ENCODE results near the gene GET3. TPM values are rescaled to one million over a fixed set of nuclear protein-coding genes. Genes with fewer than 3 reads are reported as not detected.
A peak's percentile ranks its signal among the peaks of the same experiment; 100 is the strongest.

The GET3 gene
- total and polyA plus RNA-seq, 2 donors (not counting 1 experiment from before 2014, with no cell fraction given): 37.2 to 61.7 TPM

GRCh38 chr19:12694641-12695040, 42.7 kb upstream of the GET3 start:
- 94% methylated on average over 16 of the region's 16 CpGs for WGBS (ENCODE audit: insufficient coverage)
- Mint-ChIP-seq H3K4me1 (peaks cover 10% of the 10 kb centered on the region), H3K9me3 (ENCODE audit: insufficient read depth) (no peaks in the 10 kb centered on the region), H3K4me3 (no peak overlapping the region), H3K27me3 (no peaks in the 10 kb centered on the region), H3K27ac (no peak overlapping the region)
- DNase-seq (no peak), ATAC-seq (ENCODE audit: low read depth) (no peak)
- POLR2A ChIA-PET: interaction anchor here (0.6 to 1.4 kb wide), 2 partner anchors 13 to 28 kb away, joined by 4 to 8 read pairs; no protein-coding TSS in a partner anchor
- no peaks in the 10 kb centered on the region for H3K79me2 ChIP-seq (ENCODE audit: control insufficient read depth, insufficient read depth, low read length)
- H3K4me1 ChIP-seq (ENCODE audit: control insufficient read depth in 2 of 2, insufficient read depth in 2 of 2, low read length in 2 of 2): peaks cover 13 to 17% of the 10 kb centered on the region in 2 donors
- no peak for TF ChIP-seq CTCF (IDR thresholded peaks at IDR 0.05)
- no peak for TF ChIP-seq EZH2 (IDR thresholded peaks at IDR 0.05; ENCODE audit: borderline replicate concordance, insufficient read depth, low read depth, low read length, poor library complexity, severe bottlenecking)
- no peaks in the 10 kb centered on the region for H4K20me1 ChIP-seq (ENCODE audit: control insufficient read depth, insufficient read depth, low read length, poor library complexity, severe bottlenecking)
- CTCF ChIA-PET: interaction anchor here (0.5 to 3.5 kb wide), 2 partner anchors 17 to 69 kb away, joined by 5 to 16 read pairs; no protein-coding TSS in a partner anchor
- no peak overlapping the region for H3K27ac ChIP-seq (ENCODE audit: low read length in 2 of 2)
- H3K4me3 ChIP-seq (ENCODE audit: control extremely low read depth in 1 of 5, extremely low read depth in 1 of 5, insufficient read depth in 1 of 5, low read depth in 2 of 5, low read length in 4 of 5): no peak overlapping the region
- H3K9ac ChIP-seq (ENCODE audit: low read length): no peak overlapping the region
- intact Hi-C loops (cut with micrococcal nuclease): no loop called here
- H3K36me3 ChIP-seq (replicated peaks in 1 of 2; ENCODE audit: control extremely low read depth in 1 of 2, control insufficient read depth in 1 of 2, extremely low read depth in 1 of 2, insufficient read depth in 2 of 2, low read length in 1 of 2): no peaks in the 10 kb centered on the region
- H3K27me3 ChIP-seq (replicated peaks in 1 of 4; ENCODE audit: control extremely low read depth in 1 of 4, control insufficient read depth in 3 of 4, insufficient read depth in 4 of 4, low read length in 3 of 4): no peaks in the 10 kb centered on the region
- H3K9me3 ChIP-seq (ENCODE audit: control extremely low read depth in 1 of 3, control insufficient read depth in 2 of 3, insufficient read depth in 1 of 3, low read length in 2 of 3): no peaks in the 10 kb centered on the region
- no peak overlapping the region for H2AFZ ChIP-seq (ENCODE audit: insufficient read depth, low read depth, low read length, poor library complexity, severe bottlenecking)
- no peak overlapping the region for H3K4me2 ChIP-seq (replicated peaks; ENCODE audit: low read depth, low read length, poor library complexity, severe bottlenecking)

GRCh38 chr19:12695096-12695495, 42.2 kb upstream of the GET3 start:
- no peak overlapping the region for H3K27ac Mint-ChIP-seq
- ChIA-PET POLR2A (interaction anchor here (0.6 to 2.6 kb wide), 3 partner anchors 13 to 28 kb away, joined by 4 to 12 read pairs (median 8); partner anchors contain the start of gene DHPS), CTCF (interaction anchor here (0.6 to 3.5 kb wide), 5 partner anchors 18 to 131 kb away, joined by 3 to 16 read pairs (median 4); no protein-coding TSS in a partner anchor)
- Histone ChIP-seq H3K27ac (ENCODE audit: low read length in 2 of 2) (no peak overlapping the region), H3K4me2 (replicated peaks; ENCODE audit: low read depth, low read length, poor library complexity, severe bottlenecking) (no peak overlapping the region), H3K27me3 (replicated peaks in 1 of 4; ENCODE audit: control extremely low read depth in 1 of 4, control insufficient read depth in 3 of 4, insufficient read depth in 4 of 4, low read length in 3 of 4) (no peaks in the 10 kb centered on the region), H3K9me3 (ENCODE audit: control extremely low read depth in 1 of 3, control insufficient read depth in 2 of 3, insufficient read depth in 1 of 3, low read length in 2 of 3) (no peaks in the 10 kb centered on the region), H3K4me1 (ENCODE audit: control insufficient read depth in 2 of 2, insufficient read depth in 2 of 2, low read length in 2 of 2) (peaks cover 13 to 17% of the 10 kb centered on the region in 2 donors), H2AFZ (ENCODE audit: insufficient read depth, low read depth, low read length, poor library complexity, severe bottlenecking) (no peak overlapping the region), H3K9ac (ENCODE audit: low read length) (no peak overlapping the region), H3K36me3 (replicated peaks in 1 of 2; ENCODE audit: control extremely low read depth in 1 of 2, control insufficient read depth in 1 of 2, extremely low read depth in 1 of 2, insufficient read depth in 2 of 2, low read length in 1 of 2) (no peaks in the 10 kb centered on the region), H4K20me1 (ENCODE audit: control insufficient read depth, insufficient read depth, low read length, poor library complexity, severe bottlenecking) (no peaks in the 10 kb centered on the region), H3K79me2 (ENCODE audit: control insufficient read depth, insufficient read depth, low read length) (no peaks in the 10 kb centered on the region), H3K4me3 (ENCODE audit: control extremely low read depth in 1 of 5, extremely low read depth in 1 of 5, insufficient read depth in 1 of 5, low read depth in 2 of 5, low read length in 4 of 5) (no peak overlapping the region)
- peaks cover 10% of the 10 kb centered on the region for H3K4me1 Mint-ChIP-seq
- H3K27me3 Mint-ChIP-seq: no peaks in the 10 kb centered on the region
- WGBS (ENCODE audit: insufficient coverage): 82% methylated on average over 2 of the region's 2 CpGs
- no peak for DNase-seq
- TF ChIP-seq CTCF (IDR thresholded peaks at IDR 0.05) (no peak), EZH2 (IDR thresholded peaks at IDR 0.05; ENCODE audit: borderline replicate concordance, insufficient read depth, low read depth, low read length, poor library complexity, severe bottlenecking) (no peak)
- intact Hi-C loops (cut with micrococcal nuclease): no loop called here
- ATAC-seq (ENCODE audit: low read depth): no peak
- H3K4me3 Mint-ChIP-seq: peak overlapping the region; percentile 41
- no peaks in the 10 kb centered on the region for H3K9me3 Mint-ChIP-seq (ENCODE audit: insufficient read depth)
